PC-9 (cell line): ENCODE results near the gene NBEA. TPM values are rescaled to one million over a fixed set of nuclear protein-coding genes. Genes with fewer than 3 reads are reported as not detected.

Source experiments
- BruUV-seq: library from RNA; stranded (reverse); fragments of 400-500 nt; replicated peaks from 2 replicates; lab custom pipeline; 2021; lab: Mats Ljungman, UMichigan
- CTCF ChIA-PET: fragments of 300-600 bp; sonication (Branson Sonifier 250); formaldehyde crosslinking; loops from one replicate; lab custom pipeline; 2022; ENCODE audit warnings: antibody characterized with exemption; lab: Charles Lee
- POLR2A ChIA-PET: fragments of 300-600 bp; sonication (Branson Sonifier 250); formaldehyde crosslinking; loops from one replicate; lab custom pipeline; 2022; ENCODE audit warnings: antibody characterized with exemption; ENCODE audit not compliant: unreplicated experiment; lab: Charles Lee
- DNase-seq, 2 experiments: peaks; one replicate each; pipeline versions ENCODE4 v3.0.0 to v3.0.0-alpha.2; 2015 to 2022; ENCODE audit warnings: mixed read lengths in 1 of 2
- H2AFZ ChIP-seq: fragments of 200-600 bp; sonication (generic); 2 replicates; pipeline ENCODE4 v1.8.1; 2017; ENCODE audit warnings: antibody characterized with exemption
- H3F3A ChIP-seq: fragments of 200-600 bp; sonication (generic); 2 replicates; pipeline ENCODE4 v1.8.1; 2017; ENCODE audit warnings: antibody characterized with exemption, mild to moderate bottlenecking, low read depth; ENCODE audit not compliant: insufficient read depth
- H3K27ac ChIP-seq: fragments of 200-600 bp; sonication (generic); 2 replicates; pipeline ENCODE4 v1.6.1; 2016; ENCODE audit warnings: mixed run types
- H3K27me3 ChIP-seq: fragments of 200-600 bp; sonication (generic); 2 replicates; pipeline ENCODE4 v1.6.1; 2016; ENCODE audit warnings: low read depth, mixed run types; ENCODE audit not compliant: insufficient read depth
- H3K36me3 ChIP-seq: fragments of 200-600 bp; sonication (generic); 2 replicates; pipeline ENCODE4 v1.6.1; 2016; ENCODE audit warnings: low read depth, mixed run types
- H3K4me1 ChIP-seq: fragments of 200-600 bp; sonication (generic); replicated peaks from 2 replicates; pipeline ENCODE4 v1.6.1; 2016; ENCODE audit warnings: mixed run types; ENCODE audit not compliant: insufficient read depth
- H3K4me2 ChIP-seq: fragments of 200-600 bp; sonication (generic); 2 replicates; pipeline ENCODE4 v1.6.1; 2017; ENCODE audit warnings: mixed run types
- H3K4me3 ChIP-seq: fragments of 200-600 bp; sonication (generic); 2 replicates; pipeline ENCODE4 v1.6.1; 2016; ENCODE audit warnings: mixed run types
- H3K79me2 ChIP-seq: fragments of 200-600 bp; sonication (generic); 2 replicates; pipeline ENCODE4 v1.6.1; 2017; ENCODE audit warnings: low read depth, mixed run types
- H3K9me2 ChIP-seq: fragments of 200-600 bp; sonication (generic); 2 replicates; pipeline ENCODE4 v1.8.1; 2017; ENCODE audit warnings: mild to moderate bottlenecking; ENCODE audit not compliant: insufficient read depth
- H3K9me3 ChIP-seq: fragments of 200-600 bp; sonication (generic); 2 replicates; pipeline ENCODE4 v1.8.1; 2016; ENCODE audit warnings: low read depth; ENCODE audit not compliant: insufficient read depth
- H4K20me1 ChIP-seq: fragments of 200-600 bp; sonication (generic); 2 replicates; pipeline ENCODE4 v1.8.1; 2017; ENCODE audit not compliant: insufficient read depth
- EZH2 ChIP-seq: fragments of 200-600 bp; sonication (generic); IDR thresholded peaks from 2 replicates; pipeline ENCODE4 v1.8.0; 2017; ENCODE audit warnings: antibody characterized with exemption, low read depth
- intact Hi-C: fragments of 100-400 bp; cut with micrococcal nuclease; formaldehyde crosslinking; loops from one replicate; pipeline ENCODE4 v1.10.0; 2022; ENCODE audit not compliant: unreplicated experiment
- total RNA-seq: library from RNA; stranded (reverse); gene quantifications from 2 replicates; pipeline ENCODE4 v1.2.3, GENCODE V29; 2021
- TF ChIP-seq, protein P1 (sequence below): fragments of 200-600 bp; sonication (generic); conservative IDR thresholded peaks from 2 replicates; pipeline ENCODE4 v1.6.1; 2017; ENCODE audit warnings: mixed run types, antibody characterized with exemption, mild to moderate bottlenecking, moderate library complexity

NBEA gene
- total RNA-seq, 1 experiment from 2014 or later, result 4.0 TPM

DNA sequence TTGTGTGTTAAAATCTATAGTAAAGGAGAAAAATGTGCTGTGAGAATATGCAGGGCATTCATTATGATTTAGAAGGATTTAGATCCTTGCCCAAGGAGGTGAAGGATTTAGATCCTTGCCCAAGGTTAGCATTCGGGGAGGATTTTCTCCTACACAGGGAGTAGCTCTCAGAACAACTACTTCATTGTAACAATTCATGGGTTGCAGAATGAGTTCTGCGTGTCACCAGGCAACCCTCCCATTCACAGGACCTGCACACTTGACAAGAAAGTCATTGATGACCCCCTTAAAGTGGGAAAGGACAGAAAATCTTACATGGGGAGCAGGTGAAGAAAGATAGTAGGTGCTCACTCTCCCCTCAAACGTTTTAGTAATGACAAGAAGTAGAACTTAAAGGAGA is 701.6 kb downstream of the NBEA start:
- no peak for DNase-seq
- Histone ChIP-seq H3K79me2 (no peaks in the 10 kb centered on the region), H3K4me2 (no peak overlapping the region), H3K4me3 (no peak overlapping the region), H3K9me3 (no peaks in the 10 kb centered on the region), H3K27me3 (no peaks in the 10 kb centered on the region), H3F3A (no peaks in the 10 kb centered on the region), H3K9me2 (no peaks in the 10 kb centered on the region), H3K36me3 (no peaks in the 10 kb centered on the region), H3K4me1 (no peaks in the 10 kb centered on the region), H4K20me1 (no peaks in the 10 kb centered on the region), H3K27ac (no peak overlapping the region), H2AFZ (no peak overlapping the region)
- BruUV-seq, result no TSS peak
- TF ChIP-seq EZH2, result no peak
- TF ChIP-seq, protein P1, sequence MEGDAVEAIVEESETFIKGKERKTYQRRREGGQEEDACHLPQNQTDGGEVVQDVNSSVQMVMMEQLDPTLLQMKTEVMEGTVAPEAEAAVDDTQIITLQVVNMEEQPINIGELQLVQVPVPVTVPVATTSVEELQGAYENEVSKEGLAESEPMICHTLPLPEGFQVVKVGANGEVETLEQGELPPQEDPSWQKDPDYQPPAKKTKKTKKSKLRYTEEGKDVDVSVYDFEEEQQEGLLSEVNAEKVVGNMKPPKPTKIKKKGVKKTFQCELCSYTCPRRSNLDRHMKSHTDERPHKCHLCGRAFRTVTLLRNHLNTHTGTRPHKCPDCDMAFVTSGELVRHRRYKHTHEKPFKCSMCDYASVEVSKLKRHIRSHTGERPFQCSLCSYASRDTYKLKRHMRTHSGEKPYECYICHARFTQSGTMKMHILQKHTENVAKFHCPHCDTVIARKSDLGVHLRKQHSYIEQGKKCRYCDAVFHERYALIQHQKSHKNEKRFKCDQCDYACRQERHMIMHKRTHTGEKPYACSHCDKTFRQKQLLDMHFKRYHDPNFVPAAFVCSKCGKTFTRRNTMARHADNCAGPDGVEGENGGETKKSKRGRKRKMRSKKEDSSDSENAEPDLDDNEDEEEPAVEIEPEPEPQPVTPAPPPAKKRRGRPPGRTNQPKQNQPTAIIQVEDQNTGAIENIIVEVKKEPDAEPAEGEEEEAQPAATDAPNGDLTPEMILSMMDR, result no peak
- intact Hi-C loops, result no loop called here
- ChIA-PET POLR2A (no interaction called here), CTCF (no interaction called here)

GRCh38 chr13:35646056-35646774 is 704.1 kb downstream of the NBEA start:
- Histone ChIP-seq H2AFZ (no peak overlapping the region), H4K20me1 (no peaks in the 10 kb centered on the region), H3K27me3 (no peaks in the 10 kb centered on the region), H3K36me3 (no peaks in the 10 kb centered on the region), H3K4me3 (no peak overlapping the region), H3K4me1 (0 out of 2 replicates have a peak, but pooled peaks cover 5% of the 10 kb centered on the region), H3K9me3 (no peaks in the 10 kb centered on the region), H3K27ac (no peak overlapping the region), H3K9me2 (no peaks in the 10 kb centered on the region), H3K4me2 (no peak overlapping the region), H3F3A (no peaks in the 10 kb centered on the region), H3K79me2 (no peaks in the 10 kb centered on the region)
- no TSS peak for BruUV-seq
- CTCF ChIA-PET, result no interaction called here
- no peak for DNase-seq
- TF ChIP-seq, protein P1, result no peak
- no peak for TF ChIP-seq EZH2
- intact Hi-C loops, result no loop called here
- POLR2A ChIA-PET, result no interaction called here

DNA sequence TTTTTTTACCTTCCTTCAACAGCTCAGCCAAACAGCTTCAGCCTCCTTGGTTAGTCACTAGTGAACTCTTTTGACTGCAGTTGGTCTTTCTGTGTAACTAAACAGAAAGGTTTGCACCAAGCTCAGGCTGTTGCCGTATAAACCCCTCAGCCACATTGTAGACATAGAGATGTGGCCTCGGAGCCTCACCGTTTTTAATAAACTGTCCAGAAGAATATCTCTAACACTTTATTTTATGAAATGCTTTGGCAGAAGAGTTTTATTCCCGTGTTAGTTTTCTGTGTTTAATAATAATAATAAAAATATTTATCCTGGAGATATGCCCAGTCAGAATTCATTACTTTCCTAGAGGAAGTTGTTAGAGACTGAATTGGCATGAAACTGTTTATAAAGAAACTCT is 706.1 kb downstream of the NBEA start:
- H3K4me2 ChIP-seq, result no peak overlapping the region
- no peaks in the 10 kb centered on the region for H3K9me2 ChIP-seq
- H3K79me2 ChIP-seq, result no peaks in the 10 kb centered on the region
- H3K4me3 ChIP-seq, result no peak overlapping the region
- TF ChIP-seq, protein P1, result no peak
- TF ChIP-seq EZH2, result no peak
- POLR2A ChIA-PET, result no interaction called here
- H3K27ac ChIP-seq, result no peak overlapping the region
- H4K20me1 ChIP-seq, result no peaks in the 10 kb centered on the region
- no peak for DNase-seq
- BruUV-seq, result no TSS peak
- no peaks in the 10 kb centered on the region for H3K9me3 ChIP-seq
- CTCF ChIA-PET, result no interaction called here
- H2AFZ ChIP-seq, result no peak overlapping the region
- H3K4me1 ChIP-seq, result 0 out of 2 replicates have a peak, but pooled peaks cover 5% of the 10 kb centered on the region
- intact Hi-C loops, result no loop called here
- no peaks in the 10 kb centered on the region for H3K27me3 ChIP-seq
- no peaks in the 10 kb centered on the region for H3F3A ChIP-seq
- H3K36me3 ChIP-seq, result no peaks in the 10 kb centered on the region
